ENCODE data around the gene CTH.
"Not testable (repeated sequence)": the region's sequence is repeated elsewhere in the genome, so short reads cannot be mapped to it uniquely, and the experiment has no call there.

- not testable (repeated sequence) for TF ChIP-seq CTCF (conservative IDR thresholded peaks at IDR 0.05 in 1 of 2, IDR thresholded peaks at IDR 0.05 in 1 of 2; ENCODE audit: low read depth in 1 of 2, low read length in 2 of 2); EZH2 (IDR thresholded peaks at IDR 0.05; ENCODE audit: low read length, missing control alignments)
Measured at GRCh38 chr1:70366997-70367396, 44.1 kb upstream of the CTH start.

Measured in fibroblast of lung (primary cell).